GM19372 (cell line): Measurements from ENCODE around the gene EPN2.

Experiments
- ATAC-seq: cut with Tn5 transposase; IDR thresholded peaks from one replicate; pipeline ENCODE4 v1.9.1; 2021; ENCODE audit warnings: mild to moderate bottlenecking, low read depth, moderate library complexity; ENCODE audit not compliant: unreplicated experiment

The EPN2 gene

DNA sequence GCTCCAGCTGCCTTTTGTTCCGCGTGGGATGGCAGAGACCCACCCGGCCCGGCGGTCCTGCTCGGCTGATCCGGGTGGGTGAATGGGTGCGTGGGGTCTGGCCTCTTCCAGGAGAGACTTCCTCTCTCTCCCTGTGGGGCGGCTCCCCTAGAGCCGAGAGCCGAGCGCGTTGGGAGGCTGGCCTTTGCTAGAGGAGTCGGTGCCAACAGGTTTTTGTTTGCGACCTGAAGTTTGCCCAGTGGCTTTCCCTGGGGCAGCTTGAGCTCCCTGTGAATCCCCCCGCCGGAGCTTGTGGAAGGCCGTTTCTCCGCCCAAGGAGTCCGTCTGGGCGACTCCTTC, 970 bp downstream of the EPN2 start:
- no peak for ATAC-seq

DNA sequence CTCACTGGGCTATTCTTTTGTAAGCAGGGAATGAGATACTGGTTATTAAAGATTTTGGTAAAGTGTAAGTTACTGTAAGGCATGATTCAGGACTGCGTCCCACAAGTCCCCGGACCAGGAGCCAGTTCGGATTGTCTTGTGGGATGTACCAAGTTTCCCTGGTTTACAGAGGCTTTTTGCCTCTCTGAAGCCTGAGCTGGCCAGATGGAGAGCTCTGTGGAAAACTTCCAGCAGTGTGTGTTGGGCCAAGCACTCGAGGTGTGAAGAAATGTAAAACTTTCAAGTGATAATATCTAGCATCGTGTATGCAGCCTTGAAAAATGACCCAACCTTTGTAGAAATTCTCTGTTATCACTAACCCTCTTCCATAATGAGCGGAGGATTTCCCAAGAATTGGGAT, 2.4 kb downstream of the EPN2 start:
- no peak for ATAC-seq

DNA sequence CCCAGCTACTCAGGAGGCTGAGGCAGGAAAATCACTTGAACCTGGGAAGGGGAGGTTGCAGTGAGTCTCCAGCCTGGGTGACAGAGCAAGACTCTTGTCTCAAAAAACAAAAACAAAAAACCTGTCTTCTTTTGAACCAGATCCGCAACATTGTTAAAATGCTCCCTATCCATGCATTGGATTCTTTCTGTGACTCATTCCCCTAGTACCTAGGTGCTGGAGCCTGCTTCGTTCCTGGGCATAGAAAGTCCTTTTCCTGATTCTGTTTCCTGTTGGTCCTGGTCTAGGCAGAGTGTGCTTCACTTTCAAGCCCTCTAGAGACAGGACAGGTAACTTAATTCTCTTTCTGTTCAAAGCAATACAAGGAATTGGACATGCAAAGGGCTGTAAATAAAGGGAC, 5.2 kb downstream of the EPN2 start:
- ATAC-seq = no peak

DNA sequence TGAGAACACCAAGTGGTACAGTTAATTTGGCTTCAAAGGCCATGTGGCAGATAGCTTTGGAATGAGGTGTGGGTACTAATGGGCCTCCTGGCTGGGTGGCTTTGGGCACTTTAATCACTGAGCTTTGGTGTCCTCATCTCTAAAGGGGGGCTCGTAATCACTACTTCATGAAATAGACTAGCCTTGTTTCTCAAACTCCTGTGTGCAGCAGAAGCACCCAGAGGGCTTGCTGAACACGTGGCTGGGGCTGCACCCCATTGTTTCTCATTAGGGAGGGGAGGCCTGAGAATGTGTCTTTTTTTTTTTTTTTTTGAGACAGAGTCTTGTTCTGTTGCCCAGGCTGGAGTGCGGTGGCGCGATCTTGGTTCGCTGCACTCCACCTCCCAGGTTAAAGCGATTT, 5.8 kb downstream of the EPN2 start:
- no peak for ATAC-seq

DNA sequence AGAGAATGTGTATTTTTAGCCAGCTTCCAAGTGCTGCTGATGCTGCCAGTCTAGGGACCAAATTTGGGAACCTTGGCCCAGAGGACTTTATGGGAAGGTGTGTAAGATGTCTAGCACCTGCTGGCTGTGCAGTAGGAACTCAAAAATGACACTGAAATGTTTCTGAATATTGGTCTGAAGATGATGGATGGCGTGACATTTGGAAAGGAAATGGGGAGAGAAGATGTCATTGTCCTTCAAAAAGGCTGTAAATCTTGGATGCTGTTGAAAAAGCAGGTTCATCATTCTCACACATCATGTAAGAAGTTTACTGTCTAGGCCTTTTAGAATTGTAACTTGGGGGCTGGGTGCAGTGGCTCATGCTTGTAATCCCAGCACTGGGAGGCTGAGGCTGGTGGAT, 6.7 kb downstream of the EPN2 start:
- ATAC-seq = no peak

DNA sequence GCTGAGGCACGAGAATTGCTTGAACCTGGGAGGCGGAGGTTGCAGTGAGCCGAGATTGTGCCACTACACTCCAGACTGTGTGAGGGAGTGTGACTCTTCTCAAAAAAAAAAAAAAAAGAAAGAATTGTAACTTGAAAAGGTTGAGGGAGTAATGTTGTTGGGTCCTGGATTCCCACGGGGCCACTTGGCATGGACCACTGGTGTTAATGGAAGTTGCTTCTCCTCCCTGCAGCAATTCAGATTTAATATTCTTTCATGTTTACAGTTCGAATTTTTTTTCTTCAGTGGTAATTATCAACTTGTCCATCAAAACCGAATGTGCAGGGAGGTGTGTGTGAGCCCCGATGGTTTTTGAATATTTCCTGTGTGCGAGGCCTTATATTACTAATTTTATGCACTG, 7.2 kb downstream of the EPN2 start:
- no peak for ATAC-seq

DNA sequence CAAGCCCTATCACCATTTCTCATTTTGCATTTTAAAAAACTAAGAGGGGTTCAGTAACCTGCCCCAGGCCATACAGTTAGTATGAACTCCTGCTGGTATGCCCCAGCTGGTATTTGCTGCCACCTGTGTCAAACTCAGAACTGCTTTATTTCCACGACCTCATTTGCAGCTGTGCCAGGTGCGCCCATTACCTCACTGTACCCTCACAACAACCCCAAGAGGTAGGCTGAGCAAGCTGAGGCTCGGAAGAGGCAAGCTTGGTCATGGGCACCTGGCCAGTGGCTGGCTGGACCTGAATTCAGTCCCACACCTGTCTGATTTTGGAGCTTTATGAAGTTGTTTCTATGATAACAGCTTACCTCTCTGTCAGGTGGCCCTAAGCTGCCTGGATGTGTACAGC, 7.6 kb downstream of the EPN2 start:
- no peak for ATAC-seq

DNA sequence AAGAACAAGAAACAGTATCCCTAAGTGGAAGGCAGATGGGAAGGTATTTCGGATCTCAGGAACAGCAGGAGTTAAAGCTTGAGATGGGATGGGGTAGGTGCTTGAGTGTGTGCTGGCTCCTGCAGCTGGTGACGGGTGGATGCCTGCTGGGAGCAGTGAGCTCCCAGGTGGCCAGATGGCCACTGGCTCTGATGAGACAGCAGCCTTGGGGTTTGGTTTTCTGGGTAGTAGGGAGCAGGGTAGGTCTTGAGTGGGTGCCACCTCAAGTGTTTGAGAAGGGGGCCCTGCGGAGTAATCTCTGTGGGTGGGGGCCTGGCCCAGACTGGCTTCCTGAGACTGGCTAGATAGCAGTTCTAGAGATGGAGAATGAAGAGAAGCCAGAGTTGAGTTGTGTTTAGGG, 10.3 kb downstream of the EPN2 start:
- ATAC-seq = no peak

DNA sequence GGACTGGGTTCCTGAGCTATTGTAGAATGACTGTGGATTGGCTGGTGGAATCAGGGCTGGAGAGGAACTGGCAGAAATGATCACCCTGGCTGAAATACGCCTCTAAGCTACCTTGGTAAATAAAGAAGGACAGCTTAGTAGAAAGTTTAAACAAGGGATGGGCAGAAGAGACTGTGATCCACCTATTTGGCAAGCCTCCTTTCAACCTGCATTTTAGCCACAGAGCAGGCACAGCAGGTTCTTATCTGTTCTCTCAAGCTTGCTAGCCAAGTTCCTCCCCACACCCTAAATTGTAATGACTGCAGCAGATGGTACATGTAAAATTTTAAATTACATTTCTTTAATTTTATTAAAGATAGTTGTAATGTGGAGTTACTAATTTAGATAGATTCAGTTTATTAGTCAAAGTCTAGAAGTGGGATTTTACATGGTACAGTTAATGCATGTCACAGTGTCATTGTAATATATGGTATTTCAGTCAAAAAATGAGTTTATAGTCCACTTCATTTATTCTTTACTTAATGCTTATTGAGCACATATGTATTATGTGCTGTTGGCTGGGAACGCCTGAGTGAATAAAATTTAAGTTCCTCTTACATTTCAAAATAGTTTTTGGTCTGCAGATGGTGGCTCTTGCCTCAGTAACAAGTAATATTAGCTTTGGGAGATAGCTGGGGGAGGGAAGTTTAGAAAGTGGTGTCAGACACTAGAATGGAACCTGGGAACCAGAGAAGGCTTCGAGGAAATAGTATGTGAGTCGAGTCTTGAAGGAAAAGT, 11.2 kb downstream of the EPN2 start:
- ATAC-seq = no peak

DNA sequence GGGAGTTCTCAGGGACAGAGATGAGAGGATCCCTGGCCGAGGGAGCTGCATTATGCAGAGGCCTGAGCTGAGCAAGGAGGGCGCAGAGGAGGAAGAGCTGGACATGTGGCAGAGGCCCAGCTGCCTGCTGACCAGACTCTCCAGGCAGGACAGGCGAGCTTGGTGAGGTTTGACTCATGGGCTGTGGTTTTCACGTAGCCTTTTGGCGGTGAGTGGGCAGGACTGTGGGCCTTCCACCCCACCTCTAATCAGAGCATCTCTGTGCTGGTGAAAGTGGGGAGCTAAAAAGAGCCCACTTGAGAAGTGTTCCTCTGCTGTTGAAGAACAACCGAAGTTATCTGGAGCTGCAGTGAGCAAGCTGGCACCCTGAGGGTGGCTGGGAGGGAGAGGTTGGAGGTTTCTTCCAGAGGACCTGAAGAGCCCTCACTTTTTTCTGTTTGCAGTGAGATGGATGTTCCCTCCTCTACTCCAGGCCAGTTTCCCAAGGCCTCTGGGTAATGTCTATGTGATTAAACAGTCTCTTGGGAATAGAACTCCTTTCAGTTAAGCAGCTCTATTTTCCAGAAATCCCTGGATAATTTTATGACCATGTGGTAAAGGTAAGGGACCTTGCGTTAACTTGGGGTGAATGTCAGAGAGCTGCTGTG, 11.9 kb downstream of the EPN2 start:
- no peak for ATAC-seq

DNA sequence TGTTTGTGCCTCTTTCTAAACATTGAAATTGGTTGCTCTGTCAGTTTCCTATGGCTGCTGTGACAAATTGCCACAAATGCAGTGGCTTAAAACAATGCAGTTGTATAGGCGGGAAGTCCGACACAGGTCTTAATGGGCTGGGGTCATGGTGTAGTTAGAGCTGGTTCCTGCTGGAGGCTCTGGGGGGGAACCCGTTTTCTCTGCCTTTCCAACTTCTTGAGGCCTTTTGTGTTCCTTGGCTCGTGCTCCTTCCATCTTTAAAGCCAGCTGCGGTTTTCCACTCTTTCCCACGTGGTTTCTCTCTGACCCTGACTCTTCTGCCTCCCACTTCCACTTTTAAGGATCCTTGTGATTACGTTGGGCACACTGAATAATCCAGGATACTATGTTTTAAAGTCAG, 12.5 kb downstream of the EPN2 start:
- no peak for ATAC-seq

DNA sequence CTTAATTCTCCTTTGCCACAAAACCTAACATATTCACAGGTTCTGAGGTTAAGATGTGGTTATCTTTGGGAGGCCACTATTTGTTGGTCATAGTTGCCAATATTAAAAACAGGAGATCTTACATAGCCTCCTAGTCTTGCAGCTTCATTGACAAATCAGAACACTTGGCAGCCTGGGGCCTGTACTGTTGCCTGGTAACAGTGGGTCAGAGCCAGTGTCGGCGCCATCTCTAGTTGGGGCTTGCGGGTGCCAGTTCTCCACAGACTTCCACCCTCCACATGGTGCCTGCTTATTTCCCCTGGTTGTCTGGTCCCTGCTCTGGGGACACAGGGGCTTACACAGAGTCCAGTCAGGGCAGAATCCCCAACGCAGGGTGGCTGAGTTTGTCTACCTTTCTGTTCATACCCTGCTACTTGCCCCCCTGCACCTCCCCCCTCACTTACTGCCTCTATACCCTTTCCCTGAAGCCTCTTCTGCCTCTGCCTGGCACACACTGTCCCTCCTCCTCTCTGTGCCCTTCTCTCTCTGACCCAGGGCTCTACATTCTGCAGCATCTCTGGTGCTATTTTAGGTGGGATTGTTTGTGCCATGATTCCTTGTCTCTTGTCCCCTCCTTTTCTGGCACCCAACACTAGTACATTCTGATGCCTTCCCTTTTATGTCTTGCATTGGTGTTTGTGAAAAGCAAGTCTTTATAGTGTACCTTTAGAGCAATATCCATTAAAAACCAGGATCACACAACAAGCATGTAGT, 13.4 kb downstream of the EPN2 start:
- no peak for ATAC-seq

DNA sequence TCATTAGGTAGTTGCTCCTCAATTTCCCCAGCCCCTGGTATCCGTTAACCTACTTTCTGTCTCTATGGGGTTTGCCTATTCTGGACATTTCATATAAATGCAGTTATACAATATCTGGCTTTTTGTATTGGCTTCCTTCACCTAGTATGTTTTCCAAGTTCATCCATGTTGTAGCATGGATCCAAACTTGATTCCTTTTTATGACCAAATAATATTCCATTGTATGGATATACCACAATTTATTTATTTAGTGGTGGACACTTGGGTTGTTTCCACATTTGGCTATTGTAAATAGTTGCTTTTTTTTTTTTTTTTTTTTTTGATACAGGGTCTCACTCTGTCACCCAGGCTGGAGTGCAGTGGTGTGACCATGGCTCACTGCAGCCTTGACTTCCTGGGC, 15.9 kb downstream of the EPN2 start:
- ATAC-seq = no peak

DNA sequence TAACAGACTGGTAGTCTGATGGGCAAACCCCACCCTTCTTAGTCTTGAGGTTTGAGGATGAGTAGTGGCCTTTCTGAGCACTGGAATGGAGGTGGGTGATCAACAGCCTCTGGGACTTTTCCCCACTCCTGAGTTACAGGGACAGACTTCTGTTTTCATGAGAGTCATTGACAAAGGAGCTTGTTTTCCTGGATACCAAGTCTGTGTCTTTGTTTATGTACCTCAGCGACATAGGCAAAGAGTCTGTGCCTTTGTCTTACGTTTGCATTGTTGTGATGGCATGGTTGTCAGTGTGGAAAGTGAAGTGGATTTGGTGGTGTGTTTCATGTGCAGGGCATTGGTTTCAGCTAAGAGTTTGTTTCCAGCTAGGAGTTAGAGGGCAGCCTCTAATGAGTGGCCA, 17.5 kb downstream of the EPN2 start:
- ATAC-seq = no peak

DNA sequence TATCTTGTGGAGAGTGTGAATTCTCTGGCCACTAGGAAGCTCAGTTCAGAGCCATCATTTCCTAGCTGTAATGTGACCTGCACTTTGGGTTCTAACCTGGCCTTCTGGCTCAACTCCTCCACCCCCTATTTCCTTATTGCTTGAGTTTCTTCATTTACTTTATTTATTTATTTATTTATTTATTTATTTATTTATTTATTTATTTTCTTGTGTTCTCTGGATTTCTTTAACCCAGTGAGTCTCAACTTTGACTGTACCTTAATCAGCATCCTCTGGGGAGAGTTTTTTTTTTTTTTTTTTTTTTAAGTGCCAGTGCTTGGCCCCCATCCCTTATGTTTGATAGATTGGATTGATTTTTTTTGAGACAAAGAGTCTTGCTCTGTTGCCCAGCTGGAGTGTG, 18.1 kb downstream of the EPN2 start:
- no peak for ATAC-seq

DNA sequence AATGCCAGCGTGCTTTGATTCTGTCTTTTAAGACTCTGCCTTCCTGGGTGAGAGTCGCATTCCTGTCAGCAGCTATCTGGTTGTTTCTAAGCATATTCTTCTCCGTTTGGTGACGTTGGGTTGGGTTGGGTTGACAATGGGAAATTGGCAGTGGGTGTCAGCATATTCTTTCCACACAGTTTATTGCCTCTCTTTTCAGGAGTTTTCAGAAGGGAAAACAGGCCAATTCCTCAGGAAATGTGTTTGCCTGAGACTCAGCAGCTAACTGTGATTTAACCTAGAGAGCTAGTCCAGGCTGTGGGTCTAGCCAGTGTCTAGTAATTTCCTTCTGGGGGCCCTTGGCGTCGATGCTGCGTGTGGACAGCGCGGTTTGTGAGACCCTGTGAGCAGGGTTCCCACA, 21.2 kb downstream of the EPN2 start:
- no peak for ATAC-seq

DNA sequence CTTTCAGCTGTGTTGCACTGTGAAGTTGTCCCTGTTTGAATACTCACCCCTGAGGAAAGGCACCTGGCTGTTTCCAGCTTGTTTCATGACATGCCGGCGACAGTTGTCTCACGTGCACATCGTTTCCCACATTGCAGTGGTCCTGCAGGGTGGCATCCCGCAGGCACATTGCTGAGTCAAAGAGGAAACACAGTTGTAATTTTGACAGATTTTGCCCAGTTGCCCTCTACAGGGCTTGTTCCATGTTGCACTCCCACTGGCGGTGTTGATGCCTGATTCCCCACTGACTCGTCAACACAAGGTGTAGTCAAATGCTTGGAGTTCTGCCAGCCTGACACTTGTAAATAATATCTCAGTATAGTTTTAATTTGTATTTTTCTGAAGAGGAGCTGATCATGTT, 23.8 kb downstream of the EPN2 start:
- no peak for ATAC-seq

DNA sequence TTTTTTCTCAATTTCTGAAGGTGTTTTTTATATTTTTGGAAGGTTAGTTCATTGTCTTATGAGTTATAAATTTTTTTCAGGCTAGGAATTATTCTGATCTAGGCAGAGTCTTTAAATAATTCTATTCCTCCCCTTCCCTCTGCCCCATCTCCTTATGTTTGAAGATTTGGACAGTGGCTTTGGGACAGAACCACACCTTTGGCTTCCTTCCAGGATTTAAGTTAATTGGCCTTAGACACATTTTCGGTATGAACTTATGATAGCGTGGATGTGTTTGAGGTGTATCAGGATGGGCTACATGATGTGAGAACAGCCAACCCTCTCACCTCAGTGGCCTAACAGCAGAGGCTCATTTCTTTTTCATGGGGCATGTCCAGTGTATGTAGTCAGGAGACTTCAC, 24.3 kb downstream of the EPN2 start:
- ATAC-seq = no peak

DNA sequence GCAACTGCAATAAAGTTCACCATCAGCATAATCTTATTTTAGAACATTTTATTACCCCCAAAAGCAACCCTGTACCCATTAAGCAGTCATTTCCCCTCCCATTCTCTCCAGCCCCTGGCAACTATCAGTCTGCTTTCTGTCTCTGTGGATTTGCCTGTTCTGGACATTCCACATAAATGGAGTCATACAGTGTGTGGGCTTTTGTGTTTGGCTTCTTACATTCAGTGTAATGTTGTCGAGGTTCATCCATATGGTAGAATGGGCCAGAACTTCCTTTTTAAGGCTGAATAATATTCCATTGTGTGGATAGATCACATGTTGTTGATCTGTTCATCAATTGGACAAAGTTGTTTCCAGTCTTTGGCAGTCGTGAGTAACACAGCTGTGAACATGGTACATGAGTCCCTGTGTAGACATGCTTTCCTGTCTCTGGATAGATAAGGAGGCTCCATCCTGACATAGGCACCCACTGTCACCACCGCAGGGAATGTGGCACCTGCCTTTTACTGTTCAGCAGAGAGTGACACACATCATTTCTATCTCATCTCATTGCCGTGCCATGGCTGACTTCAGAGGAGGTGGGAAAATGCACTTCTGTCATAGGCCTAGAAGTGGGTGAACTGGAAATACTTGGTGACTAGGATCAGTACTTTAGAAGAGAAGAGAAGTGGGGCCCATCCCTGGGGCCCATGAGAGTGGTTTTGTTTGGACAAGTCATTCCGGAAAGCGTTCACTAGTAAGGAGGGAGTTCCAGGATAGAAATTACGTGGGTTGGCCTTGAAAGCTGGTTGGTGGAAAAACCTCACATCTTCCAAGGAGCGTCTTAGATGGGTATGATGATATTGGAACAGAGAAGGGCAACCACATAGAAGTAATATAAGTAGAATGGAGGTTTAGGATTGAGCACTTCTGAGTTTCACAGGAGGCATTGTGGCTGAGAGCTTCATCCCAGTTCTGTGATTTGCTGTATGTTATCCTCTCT, 25.8 kb downstream of the EPN2 start:
- ATAC-seq = no peak

DNA sequence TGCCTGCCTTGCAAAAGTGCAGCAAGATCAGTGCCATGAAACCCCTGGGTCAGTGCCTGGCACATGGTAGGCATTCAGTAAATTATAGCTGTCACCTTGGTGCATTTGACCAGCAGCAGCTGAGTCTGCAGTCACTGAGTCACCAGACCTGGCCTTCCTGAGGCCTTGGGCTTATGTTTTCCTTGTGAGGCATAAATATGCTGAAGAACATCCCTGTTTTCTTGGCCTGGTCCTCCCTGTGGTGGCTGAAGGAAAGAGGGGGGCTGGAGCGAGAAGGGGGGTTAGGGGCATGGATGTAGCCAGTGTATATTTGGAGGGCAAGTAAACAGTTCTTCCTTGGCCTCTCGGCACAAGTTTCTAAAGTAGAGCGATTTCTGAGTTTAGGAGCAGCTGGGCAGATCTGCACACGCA, 26.5 kb downstream of the EPN2 start:
- no peak for ATAC-seq

DNA sequence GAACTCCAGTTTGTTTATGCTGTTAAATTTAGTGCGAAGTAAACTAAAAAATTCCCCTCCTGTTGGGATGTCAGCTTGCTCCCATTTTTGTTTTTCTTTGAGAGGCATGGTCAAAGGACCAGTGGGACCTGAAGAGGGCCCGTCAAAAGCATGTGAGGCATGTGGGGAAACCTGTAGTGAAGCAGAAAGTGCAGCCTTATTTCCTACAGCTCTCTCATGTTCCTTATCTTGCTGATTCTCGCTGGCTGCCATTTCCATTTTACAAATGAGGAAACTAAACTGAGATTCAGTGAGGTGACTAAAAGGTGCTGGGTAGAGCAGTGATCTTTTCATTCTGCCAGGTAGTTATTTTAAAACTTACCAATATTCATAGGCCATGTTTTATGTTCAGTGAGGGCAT, 27.1 kb downstream of the EPN2 start:
- ATAC-seq = no peak
